HG03196 (cell line): Measurements from ENCODE around the gene CS.
"Not testable (repeated sequence)": the region's sequence is repeated elsewhere in the genome, so short reads cannot be mapped to it uniquely, and the experiment has no call there.

Source experiments
- ATAC-seq: cut with Tn5 transposase; IDR thresholded peaks from one replicate; pipeline ENCODE4 v1.9.1; 2021; ENCODE audit not compliant: unreplicated experiment

Gene CS

DNA sequence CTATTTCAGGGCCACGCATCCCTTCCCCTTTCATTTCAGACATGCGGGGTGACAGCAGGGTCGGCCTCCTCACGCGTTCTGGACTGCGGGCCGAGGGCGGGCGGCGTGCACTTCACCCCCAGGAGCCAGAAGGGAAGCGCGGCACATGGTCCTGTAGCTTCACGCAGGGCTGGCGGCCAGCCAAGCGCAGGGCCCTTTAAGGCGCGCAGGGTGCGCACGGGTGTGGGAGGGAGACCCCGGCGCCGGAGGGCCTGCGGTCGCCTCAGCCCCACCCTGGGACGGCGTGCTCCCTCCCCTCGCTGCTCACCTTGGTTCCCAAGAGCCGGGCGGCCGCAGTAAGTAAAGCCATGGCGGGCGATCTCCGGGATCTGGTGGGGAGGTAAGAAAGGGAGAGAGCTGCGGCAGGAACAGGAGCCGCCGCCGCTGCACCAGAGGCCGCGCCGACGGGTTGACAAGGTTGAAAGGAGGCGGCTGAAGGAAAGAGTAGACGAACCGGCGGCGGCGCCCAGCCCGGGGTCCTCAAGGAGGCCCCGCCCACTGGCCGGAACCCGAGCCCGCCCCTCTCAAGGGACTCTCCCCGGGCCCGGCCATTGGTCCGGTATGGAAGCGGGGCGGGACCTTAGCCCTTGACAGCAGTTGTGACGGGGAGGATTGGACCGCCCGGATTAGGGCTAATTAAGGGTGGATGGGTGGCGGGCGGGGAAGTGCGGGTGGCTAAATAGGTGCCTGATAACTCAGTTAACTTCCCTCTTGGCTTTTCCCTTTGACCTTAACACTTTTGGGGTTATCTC lies at the start of gene CS:
Gene CS (minus strand): TSS at position 478 of the 791 bp plus-strand sequence. CDS start 129 bp downstream, at position 349.
- peak; percentile 89 for ATAC-seq

- ATAC-seq: no peak
Observed at GRCh38 chr12:56348776-56349175, 48.6 kb upstream of the CS start.

- not testable (repeated sequence) for ATAC-seq
Observed at GRCh38 chr12:56347255-56347654, 47.1 kb upstream of the CS start.

DNA sequence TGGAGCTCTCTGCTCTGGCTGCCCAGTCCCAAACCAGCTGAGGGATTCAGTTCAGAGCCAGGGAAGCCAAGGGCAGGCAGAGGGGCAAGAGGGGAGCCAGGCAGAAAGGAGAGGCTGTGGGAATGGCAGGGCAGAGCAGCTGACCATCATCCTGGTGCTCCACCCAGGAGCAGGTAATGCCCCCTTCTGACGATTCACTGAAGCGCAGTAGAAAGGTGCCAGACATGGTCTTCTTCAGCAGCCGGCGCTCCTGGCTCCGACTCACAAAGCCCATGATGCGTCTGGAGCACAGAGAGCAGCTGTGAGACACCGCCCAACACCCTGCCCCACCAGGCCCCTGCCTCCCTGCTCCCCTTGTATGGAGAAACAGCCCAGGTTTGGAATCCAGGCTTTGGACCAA lies 46.5 kb upstream of the CS start:
- no peak for ATAC-seq

DNA sequence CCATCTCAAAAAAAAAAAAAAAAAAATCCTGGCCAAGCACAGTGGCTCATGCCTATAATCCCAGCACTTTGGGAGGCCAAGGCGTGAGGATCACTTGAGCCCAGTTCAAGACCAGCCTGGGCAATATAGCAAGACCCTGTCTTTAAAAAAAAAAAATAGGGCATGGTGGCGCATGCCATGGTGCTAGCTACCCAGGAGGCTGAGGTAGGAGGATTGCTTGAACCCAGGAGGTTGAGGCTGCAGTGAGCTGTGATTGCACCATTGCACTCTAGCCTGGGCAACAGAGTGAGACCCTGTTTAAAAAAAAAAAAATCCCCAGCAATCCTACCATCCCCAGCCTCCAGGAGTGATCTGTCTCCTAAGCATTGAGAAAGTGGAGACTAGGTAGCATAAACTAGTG lies 42.2 kb upstream of the CS start:
- not testable (repeated sequence) for ATAC-seq

DNA sequence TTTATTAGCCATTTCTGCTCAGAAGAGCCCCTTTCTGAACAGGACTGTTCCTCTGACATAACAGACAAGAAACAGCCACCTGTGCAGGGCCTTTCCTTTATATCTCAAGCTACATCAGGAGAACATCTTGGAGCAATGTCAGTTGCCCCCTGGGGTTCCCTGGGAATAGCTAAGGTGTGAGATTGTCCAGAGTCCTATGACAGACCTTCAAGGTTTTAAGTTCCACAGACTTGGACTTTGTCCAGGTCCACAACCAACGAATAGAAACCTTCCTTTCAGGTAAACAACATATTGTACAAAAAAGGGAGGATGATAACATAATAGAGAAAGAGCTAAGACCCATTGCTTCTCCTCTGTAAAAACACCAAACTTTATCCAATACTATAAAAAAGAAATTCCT lies 41.5 kb upstream of the CS start:
- ATAC-seq: no peak

DNA sequence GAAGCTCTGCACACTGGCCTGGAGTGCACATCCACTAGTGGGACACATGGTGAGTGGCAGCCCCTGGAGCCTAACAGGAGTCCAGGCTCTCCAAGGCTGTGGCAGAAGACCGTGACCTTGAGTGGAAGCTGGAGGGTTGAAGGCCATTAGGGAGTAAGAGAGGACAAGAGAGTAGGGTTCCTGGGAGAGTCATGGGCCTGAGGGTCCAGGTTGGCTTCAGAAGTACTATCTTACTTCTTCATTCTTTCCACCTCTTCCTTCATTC lies 39.0 kb upstream of the CS start:
- ATAC-seq: no peak

DNA sequence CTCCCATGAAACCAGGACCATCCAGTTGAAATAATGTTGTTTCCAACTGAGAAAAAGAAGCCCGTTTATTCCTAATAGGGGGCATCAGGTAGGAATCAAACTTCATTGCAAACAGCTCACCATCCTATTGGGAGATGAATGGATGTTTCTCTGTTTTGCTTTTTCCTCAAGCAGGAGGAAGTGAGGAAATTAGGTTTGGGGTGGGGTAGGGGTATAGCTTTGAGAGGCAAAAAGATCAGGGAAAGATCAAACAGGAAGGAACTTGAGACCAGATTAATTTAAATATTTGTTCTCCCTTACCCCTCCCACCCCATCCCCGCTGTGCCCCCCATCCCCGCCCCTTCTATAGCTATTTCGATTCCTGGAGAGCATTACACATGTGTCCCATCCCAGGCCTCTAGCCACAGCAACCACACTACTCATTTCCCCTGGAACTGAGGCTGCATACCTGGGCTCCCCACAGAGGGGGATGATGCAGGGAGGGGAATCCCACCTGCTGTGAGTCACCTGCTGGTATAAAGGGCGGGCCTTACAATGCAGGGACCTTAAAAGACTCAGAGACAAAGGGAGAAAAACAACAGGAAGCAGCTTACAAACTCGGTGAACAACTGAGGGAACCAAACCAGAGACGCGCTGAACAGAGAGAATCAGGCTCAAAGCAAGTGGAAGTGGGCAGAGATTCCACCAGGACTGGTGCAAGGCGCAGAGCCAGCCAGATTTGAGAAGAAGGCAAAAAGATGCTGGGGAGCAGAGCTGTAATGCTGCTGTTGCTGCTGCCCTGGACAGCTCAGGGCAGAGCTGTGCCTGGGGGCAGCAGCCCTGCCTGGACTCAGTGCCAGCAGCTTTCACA lies 38.4 kb upstream of the CS start, which contains the start of gene IL23A:
Gene IL23A (plus strand): TSS at position 577 of the 850 bp plus-strand sequence. CDS start 161 bp downstream, at position 738.
- ATAC-seq: no peak

DNA sequence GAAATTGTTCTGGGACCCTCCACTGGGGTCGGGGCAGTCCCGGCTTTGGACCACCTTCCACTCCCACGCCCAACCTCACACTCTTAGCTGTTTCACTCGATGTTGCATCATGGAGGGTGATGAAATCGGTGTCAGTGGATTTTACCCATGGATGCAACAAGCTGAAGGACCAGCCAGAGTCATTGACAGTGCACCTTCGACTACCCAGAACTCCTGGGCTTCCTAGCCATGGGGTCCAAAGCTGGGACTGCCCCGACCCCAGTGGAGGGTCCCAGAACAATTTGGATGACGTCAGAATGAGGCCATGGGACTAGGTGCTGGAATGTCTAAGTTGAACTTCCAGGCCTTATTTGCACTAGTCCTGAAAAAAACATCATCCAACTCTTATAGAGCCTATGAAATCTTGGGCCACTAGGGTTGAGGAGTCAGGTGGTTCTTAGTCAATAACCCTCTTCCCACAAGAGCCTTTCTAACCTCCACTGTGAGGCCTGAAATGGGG lies 37.7 kb upstream of the CS start:
- no peak for ATAC-seq

DNA sequence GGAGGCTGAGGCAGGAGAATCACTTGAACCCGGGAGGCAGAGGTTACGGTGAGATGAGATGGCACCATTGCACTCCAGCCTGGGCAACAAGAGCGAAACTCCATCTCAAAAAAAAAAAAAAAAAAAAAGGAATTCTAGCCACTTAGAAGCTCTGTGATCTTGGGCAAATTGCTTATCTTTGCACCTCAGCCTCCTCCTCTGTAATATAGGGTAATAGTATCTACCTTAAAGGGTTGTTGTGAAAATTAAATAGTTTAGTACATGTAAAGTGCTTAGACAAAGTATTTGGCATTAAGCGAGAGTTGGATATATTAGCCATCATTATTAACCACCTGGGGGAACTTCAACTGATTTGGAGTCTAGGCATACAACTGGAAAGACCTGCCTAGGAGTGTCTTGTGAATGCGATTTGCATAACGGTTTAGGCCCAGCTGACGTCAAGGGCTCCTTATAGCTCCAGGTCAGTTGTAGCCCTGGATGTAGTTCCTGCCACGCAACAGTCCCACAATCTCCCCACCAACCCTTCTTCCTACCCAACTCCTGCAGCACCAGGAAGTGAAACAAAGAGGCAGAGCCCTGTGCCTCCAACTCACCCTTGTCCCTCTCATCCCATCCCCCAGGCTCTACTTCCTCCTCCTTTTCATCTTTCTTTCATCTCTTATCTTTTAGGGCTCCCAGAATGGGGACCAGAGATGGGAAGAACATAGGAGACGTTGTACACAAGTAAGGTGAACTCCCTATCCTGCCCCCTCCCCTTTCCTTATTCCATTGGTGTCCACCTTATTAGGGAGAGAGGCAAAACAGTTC lies 36.4 kb upstream of the CS start:
- no peak for ATAC-seq

GRCh38 chr12:56335527-56335926 lies 35.4 kb upstream of the CS start:
- not testable (repeated sequence) for ATAC-seq

- no peak for ATAC-seq
Observed at GRCh38 chr12:56334490-56334793, 34.3 kb upstream of the CS start.

- peak; percentile 92 for ATAC-seq
Observed at GRCh38 chr12:56333679-56334489, 33.8 kb upstream of the CS start, which contains the start of gene PAN2. Gene PAN2 (minus strand): TSS chr12:56334000. CDS start chr12:56333094, 906 bp downstream.

DNA sequence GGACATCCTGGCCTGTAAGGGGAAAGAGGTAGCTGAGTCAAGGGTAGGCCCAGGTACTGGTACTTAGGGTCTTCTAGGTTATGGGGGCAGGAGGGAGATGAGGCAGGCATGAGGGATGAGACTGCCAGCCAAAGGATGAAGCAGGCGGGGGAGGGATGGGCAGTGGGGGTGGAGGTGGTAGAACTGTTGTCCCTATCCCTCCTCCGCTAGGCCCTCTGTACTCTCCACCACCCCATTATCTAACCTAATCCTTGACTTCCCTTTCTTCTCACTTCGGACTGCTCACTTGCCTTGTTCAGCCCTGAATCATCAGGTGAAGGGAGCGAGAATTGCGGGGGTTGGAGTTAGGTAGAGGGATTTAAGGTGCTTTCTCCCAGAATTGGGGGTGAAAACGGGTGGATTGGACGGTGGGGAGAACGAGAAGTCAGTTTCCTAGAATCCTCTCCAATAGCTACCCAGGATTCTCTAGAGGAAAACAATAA lies 33.1 kb upstream of the CS start:
- ATAC-seq: peak; percentile 0

- ATAC-seq: no peak
Observed at GRCh38 chr12:56332512-56333196, 32.5 kb upstream of the CS start.

DNA sequence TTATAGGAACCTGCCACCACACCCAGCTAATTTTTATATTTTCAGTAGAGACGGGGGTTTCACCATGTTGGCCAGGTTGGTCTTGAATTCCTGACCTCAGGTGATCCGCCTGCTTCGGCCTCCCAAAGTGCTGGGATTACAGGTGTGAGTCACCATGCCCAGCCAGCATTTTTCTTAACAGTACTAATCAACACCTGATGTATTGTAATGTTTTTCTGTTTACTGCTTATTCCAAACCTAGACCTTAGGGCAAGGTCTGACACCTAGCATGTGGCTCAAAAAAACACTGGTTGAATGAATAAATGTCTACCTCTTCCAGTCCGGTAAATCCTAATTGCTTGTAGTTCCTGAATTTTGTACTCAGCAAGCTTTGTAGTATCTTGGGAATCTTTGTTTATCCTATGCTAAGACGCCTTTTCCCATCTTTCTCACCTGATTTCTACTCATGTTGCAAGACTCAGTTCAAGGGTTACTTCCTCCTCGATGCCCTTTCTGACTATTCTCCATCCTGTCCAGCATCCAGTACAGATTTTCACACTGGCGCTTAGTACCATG lies 30.9 kb upstream of the CS start:
- ATAC-seq: no peak

GRCh38 chr12:56326533-56326932 lies 26.4 kb upstream of the CS start:
- ATAC-seq: no peak

DNA sequence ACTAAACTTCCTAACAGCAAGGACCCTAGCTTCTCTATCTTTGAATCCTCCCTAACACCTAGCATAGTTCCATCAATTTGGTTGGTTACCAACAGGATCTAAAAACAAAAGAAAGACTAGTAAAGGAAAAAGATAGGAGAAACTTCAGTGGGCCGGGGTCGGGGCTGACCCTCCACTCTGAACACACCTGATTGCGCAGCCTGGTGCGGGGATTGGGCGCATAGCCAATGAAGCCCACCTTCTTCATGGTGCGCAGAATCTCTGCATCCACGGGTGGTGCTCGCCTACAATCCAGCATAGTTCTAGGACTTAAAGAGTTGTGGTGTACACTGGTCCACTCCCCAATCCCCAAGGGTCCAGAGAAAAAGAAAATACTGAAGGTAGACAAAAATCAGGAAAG lies 26.0 kb upstream of the CS start:
- ATAC-seq: no peak

DNA sequence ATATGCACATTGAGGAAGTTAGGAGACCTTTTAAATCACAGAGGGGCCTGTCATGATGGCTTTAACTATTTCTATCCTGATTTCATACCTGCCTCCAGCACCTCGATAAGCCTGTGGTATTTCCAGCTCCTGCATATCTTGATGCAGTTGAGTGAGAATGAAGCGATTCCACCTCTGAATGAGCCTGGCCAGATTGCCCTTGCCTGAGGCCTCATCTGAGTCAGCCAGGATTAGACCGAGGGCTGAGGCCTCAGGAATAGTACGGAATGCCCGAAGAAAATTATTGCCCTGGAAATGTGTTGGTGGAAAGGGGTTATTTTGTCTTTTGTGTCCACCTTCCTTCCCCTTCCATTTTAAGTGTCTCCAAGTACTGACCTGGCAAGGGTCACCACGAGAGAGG lies 24.1 kb upstream of the CS start:
- ATAC-seq: no peak
